ENCODE data around the gene LRRC14B. TPM values are rescaled to one million over a fixed set of nuclear protein-coding genes. Genes with fewer than 3 reads are reported as not detected.
"Not testable (repeated sequence)": the region's sequence is repeated elsewhere in the genome, so short reads cannot be mapped to it uniquely, and the experiment has no call there.

The LRRC14B gene
- polyA plus RNA-seq, 1 donor from 2014 or later: not detected

DNA sequence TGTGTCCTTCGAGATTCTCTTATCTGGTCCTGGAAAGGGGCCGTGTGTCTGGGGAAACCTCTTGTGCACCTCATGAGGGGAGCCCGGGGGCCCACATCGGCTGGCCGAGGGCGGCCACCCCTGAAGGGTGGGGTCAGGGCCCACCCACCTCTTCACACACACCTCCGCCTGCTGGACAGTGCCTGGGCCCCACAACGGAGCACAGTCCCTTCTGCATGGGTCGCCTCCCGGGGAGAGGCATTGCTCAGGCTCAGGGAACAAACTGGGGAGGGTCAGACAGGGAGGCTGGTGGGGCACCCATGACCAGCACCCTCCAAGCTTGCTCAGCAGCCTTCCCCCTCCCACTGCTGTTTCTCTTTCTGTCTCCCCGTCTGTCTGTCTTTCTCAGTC is 1.3 kb upstream of the LRRC14B start:
- no peak overlapping the region for H3K4me3 Mint-ChIP-seq
- H3K36me3 Mint-ChIP-seq: no peaks in the 10 kb centered on the region
- H3K27ac Mint-ChIP-seq: no peak overlapping the region
- peaks cover 0 to 8% (median 3%) of the 10 kb centered on the region in 3 donors for H3K4me1 Mint-ChIP-seq
- peaks cover 6% of the 10 kb centered on the region for H3K27me3 Mint-ChIP-seq
- H3K9me3 Mint-ChIP-seq: no peaks in the 10 kb centered on the region

DNA sequence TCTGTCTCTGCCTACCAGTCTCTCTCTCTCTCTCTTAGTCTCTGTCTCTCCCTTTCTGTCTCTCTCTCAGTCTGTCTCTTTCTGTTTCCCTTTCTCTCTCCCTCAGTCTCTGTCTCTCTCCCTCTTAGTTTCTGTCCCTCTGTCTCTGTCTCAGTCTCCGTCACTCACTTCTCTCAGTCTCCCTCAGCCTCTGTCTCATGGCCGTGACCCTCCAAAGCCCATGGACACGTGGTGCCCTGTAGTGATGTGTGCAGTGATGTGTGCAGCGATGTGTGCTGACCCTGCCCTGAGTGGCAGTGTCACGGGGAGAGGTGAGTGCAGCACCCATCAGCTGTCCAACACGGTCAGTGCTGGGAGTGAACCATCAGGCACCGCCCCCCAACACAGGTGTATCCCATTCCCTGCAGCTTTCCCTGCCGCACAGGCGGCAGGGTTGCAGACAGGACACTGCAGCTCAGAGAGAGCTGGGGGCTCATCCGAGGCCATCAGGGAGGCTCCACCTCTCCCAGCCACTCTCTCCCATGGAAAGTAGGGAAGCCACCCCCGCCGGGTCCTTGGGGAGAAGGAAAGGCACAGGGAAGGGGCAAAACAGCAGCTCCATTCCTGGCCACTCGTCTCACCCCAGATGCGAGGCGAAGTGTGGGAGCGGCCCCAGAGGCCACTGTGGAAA is 794 bp upstream of the LRRC14B start:
- Mint-ChIP-seq H3K36me3 (no peaks in the 10 kb centered on the region), H3K9me3 (no peaks in the 10 kb centered on the region), H3K4me1 (peaks cover 0 to 8% (median 3%) of the 10 kb centered on the region in 3 donors), H3K27me3 (peaks cover 6% of the 10 kb centered on the region), H3K4me3 (no peak overlapping the region), H3K27ac (no peak overlapping the region)

- H3K36me3 Mint-ChIP-seq: no peaks in the 10 kb centered on the region
- peaks cover 6% of the 10 kb centered on the region for H3K27me3 Mint-ChIP-seq
- no peak overlapping the region for H3K27ac Mint-ChIP-seq
- no peaks in the 10 kb centered on the region for H3K9me3 Mint-ChIP-seq
- H3K4me1 Mint-ChIP-seq: peaks cover 0 to 8% (median 3%) of the 10 kb centered on the region in 3 donors
- peak overlapping the region in 2 of 4 donors; percentile 51 to 75 for H3K4me3 Mint-ChIP-seq
These were observed 825 bp downstream of the LRRC14B start for GRCh38 chr5:191949-192690.

- Mint-ChIP-seq H3K4me1 (peaks cover 0 to 8% (median 3%) of the 10 kb centered on the region in 3 donors), H3K36me3 (no peaks in the 10 kb centered on the region), H3K9me3 (no peaks in the 10 kb centered on the region), H3K4me3 (peak overlapping the region in 1 of 4 donors; percentile 75), H3K27me3 (peaks cover 4% of the 10 kb centered on the region), H3K27ac (no peak overlapping the region)
These were observed 1.3 kb downstream of the LRRC14B start for GRCh38 chr5:192691-192969.

- Mint-ChIP-seq H3K36me3 (no peaks in the 10 kb centered on the region), H3K4me1 (peaks cover 0 to 7% (median 3%) of the 10 kb centered on the region in 3 donors), H3K9me3 (no peaks in the 10 kb centered on the region), H3K27me3 (peaks cover 4% of the 10 kb centered on the region), H3K27ac (no peak overlapping the region), H3K4me3 (no peak overlapping the region)
These were observed 1.9 kb downstream of the LRRC14B start for GRCh38 chr5:192970-193831.

GRCh38 chr5:194102-194501 is 2.8 kb downstream of the LRRC14B start:
- Mint-ChIP-seq H3K4me3 (peak overlapping the region in 1 of 4 donors; percentile 17), H3K36me3 (no peaks in the 10 kb centered on the region), H3K4me1 (peaks cover 0 to 2% (median 0%) of the 10 kb centered on the region in 3 donors), H3K27ac (no peak overlapping the region), H3K27me3 (peaks cover 1% of the 10 kb centered on the region), H3K9me3 (no peaks in the 10 kb centered on the region)

DNA sequence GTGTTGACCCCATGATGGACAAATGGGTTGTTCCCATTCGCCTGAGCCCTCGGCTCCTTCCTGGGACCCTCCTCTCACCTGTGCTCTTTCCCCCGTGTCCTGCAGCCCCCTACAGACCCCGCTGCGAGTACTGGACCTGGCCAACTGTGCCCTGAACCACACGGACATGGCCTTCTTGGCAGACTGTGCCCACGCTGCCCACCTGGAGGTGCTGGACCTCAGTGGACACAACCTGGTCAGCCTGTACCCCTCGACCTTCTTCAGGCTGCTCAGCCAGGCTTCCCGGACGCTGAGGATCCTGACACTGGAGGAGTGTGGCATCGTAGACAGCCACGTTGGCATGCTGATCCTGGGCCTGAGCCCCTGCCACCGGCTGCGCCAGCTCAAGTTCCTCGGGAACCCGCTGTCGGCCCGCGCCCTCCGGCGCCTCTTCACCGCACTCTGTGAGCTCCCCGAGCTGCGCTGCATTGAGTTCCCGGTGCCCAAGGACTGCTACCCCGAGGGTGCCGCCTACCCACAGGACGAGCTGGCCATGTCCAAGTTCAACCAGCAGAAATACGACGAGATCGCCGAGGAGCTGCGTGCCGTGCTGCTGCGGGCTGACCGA is 3.4 kb downstream of the LRRC14B start:
- H3K9me3 Mint-ChIP-seq: no peaks in the 10 kb centered on the region
- peaks cover 1% of the 10 kb centered on the region for H3K27me3 Mint-ChIP-seq

DNA sequence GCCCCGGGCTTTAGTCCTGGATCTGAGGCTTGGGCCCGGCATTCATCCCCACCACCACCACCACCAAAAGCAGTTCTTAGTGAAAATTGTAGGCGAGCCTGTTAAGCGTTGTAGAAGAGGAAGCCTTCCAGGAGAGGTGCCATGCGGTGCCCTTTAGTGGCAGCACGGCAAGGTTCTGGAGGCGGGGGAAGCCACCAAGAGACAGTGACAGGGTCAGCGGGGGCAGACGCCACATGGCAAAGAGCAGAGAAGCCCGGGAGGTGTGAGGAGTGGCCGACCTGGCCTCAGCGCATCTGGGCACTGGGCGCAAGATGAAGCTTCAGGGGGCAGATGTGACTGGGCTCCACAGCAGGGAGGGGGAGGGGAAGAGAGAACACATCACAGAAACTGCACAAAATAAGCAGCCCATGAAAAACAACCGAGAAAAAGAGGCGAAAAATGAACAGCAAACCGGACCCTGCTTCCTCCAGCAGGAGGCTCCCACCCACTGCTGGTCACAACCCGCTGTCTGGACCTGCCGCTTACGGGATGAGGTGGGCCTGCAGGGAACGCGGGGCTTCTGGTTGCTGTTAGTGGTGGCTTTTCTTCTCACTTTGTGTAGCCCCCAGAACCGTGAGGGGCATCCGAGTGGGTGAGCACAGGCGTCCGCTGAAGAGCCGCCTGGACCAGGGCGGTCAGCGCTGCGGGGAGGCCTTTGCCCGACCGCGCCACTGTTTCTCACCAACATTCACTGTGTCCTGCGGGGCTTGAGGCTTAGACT is 4.3 kb downstream of the LRRC14B start:
- Mint-ChIP-seq H3K27ac (no peak overlapping the region), H3K4me3 (no peak overlapping the region), H3K36me3 (no peaks in the 10 kb centered on the region), H3K27me3 (no peaks in the 10 kb centered on the region), H3K9me3 (no peaks in the 10 kb centered on the region), H3K4me1 (no peaks in the 10 kb centered on the region)

More for the DNA sequence above, 3.4 kb downstream of the LRRC14B start:
- Mint-ChIP-seq H3K4me3 (no peak overlapping the region), H3K27ac (no peak overlapping the region), H3K36me3 (no peaks in the 10 kb centered on the region), H3K4me1 (peaks cover 0 to 2% (median 0%) of the 10 kb centered on the region in 3 donors)

- H3K27ac Mint-ChIP-seq: no peak overlapping the region
- no peaks in the 10 kb centered on the region for H3K27me3 Mint-ChIP-seq
- no peaks in the 10 kb centered on the region for H3K9me3 Mint-ChIP-seq
- H3K36me3 Mint-ChIP-seq: no peaks in the 10 kb centered on the region
- H3K4me1 Mint-ChIP-seq: peaks cover 0 to 5% (median 4%) of the 10 kb centered on the region in 3 donors
- no peak overlapping the region for H3K4me3 Mint-ChIP-seq
These were observed 5.1 kb downstream of the LRRC14B start for GRCh38 chr5:196350-196749.

GRCh38 chr5:197031-197430 is 5.7 kb downstream of the LRRC14B start:
- not testable (repeated sequence) for H3K4me1 Mint-ChIP-seq, H3K27me3 Mint-ChIP-seq, H3K27ac Mint-ChIP-seq, H3K36me3 Mint-ChIP-seq, H3K9me3 Mint-ChIP-seq, H3K4me3 Mint-ChIP-seq

DNA sequence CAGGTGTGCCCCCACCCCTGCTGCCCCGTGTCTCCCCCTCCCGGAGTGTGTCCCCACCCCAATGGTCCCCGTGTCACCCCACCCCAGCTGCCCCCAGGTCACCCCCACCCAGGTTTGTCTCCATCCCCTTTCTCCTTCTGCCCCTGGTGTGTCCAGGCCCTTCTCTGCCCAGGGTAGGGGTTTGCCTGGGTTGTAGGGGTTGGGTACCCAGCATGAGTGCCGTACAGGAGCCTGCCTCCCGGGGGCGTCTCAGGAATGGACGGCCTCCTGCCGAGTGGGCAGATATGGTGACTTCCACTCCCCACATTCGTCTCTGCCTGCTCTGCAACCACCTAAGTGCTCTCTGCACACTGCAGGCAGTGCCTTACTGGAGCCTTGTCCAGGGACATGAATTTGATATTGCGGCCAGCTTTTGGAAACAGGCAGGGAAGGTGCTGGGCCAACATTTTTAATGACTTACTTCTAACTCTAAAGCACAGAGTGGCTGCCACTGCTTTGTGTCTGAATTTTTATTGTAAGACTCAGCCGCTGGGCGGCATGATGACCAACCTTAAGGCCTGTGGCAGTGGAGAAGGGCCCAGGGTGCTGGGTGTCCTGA is 6.7 kb downstream of the LRRC14B start:
- H3K4me1 Mint-ChIP-seq: peaks cover 0 to 7% (median 6%) of the 10 kb centered on the region in 3 donors
- H3K36me3 Mint-ChIP-seq: peaks cover 1% of the 10 kb centered on the region
- no peak overlapping the region for H3K4me3 Mint-ChIP-seq
- no peak overlapping the region for H3K27ac Mint-ChIP-seq
- no peaks in the 10 kb centered on the region for H3K9me3 Mint-ChIP-seq
- H3K27me3 Mint-ChIP-seq: no peaks in the 10 kb centered on the region

GRCh38 chr5:198516-199196 is 7.4 kb downstream of the LRRC14B start:
- Mint-ChIP-seq H3K27ac (no peak overlapping the region), H3K9me3 (no peaks in the 10 kb centered on the region), H3K36me3 (peaks cover 1% of the 10 kb centered on the region), H3K4me3 (no peak overlapping the region), H3K4me1 (peaks cover 0 to 7% (median 6%) of the 10 kb centered on the region in 3 donors), H3K27me3 (no peaks in the 10 kb centered on the region)

DNA sequence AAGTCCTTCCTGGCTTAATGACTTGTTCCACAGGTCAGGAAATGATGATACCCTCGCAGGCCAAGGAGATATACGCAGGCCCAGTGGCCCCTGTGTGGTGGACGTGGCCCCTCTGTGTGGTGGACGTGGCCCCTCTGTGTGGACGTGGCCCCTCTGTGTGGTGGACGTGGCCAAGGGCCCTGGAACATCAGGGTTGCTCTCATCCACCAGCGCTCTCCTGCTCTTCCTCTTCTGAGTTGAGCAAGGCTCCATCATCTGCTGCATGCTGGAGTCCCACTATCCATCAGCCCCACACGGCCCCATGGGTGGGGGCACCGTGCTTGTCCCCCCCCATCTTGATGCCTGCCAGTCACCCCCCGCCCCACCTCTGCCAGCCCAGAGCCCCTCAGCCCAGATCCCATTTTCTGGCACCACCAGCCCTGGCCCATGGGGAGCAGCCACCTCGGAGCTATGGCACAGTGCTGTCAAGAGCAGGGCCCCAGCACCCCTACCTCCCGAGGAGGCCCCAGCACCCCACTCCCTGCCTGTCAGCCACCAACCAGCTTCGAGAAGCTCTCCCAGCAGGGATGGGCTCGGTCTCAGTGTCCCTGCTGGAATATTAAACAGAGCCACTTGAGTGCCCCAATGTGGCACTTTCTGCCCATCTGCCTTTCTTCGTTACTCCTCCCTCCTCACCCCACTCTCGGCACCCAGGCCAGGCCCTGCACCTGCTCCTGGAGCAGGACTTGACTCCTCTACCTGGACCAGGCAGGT is 8.1 kb downstream of the LRRC14B start:
- no peak overlapping the region for H3K4me3 Mint-ChIP-seq
- no peaks in the 10 kb centered on the region for H3K27me3 Mint-ChIP-seq
- no peaks in the 10 kb centered on the region for H3K9me3 Mint-ChIP-seq
- H3K4me1 Mint-ChIP-seq: peaks cover 0 to 7% (median 6%) of the 10 kb centered on the region in 3 donors
- H3K27ac Mint-ChIP-seq: no peak overlapping the region
- H3K36me3 Mint-ChIP-seq: peaks cover 1% of the 10 kb centered on the region
